ENCODE data around the gene ZBTB38.

Gene ZBTB38

DNA sequence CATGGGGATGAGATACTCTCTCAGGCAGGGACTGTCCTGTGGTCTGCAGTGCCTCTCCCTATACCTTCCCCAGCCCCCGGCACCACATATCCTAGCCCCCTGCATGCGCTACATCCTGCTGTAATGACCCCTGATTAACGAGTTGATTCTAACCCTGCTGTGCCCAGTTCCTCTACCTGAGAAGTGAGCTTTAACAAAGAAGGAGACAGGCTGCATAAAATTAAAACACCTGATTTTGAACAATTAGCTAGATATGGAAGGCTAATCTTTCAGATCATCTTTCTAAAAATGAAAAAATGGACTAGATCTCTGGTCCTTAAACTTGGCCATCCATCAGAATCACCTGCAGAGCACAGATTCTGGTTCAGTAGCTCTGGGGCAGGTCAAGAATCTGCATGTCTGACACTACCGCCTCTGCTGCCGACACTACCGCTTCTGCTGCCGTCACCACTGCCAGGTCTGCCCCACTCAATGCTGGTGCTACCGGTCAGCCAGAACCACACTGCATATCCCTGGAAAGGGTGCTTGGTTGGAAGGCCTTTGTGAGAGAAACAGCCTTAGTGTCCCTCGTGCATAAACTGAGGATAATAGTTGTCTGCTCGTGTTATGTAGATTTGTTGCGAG, 33.6 kb upstream of the ZBTB38 start:
- Histone ChIP-seq H2AFZ (ENCODE audit: low read depth, low read length) (no peak overlapping the region; the same call in 1 of the 2 replicates), H3K9me3 (ENCODE audit: insufficient read depth, low read length, severe bottlenecking) (no peaks in the 10 kb centered on the region), H3K4me2 (ENCODE audit: insufficient read depth, low read length) (no peak overlapping the region)

DNA sequence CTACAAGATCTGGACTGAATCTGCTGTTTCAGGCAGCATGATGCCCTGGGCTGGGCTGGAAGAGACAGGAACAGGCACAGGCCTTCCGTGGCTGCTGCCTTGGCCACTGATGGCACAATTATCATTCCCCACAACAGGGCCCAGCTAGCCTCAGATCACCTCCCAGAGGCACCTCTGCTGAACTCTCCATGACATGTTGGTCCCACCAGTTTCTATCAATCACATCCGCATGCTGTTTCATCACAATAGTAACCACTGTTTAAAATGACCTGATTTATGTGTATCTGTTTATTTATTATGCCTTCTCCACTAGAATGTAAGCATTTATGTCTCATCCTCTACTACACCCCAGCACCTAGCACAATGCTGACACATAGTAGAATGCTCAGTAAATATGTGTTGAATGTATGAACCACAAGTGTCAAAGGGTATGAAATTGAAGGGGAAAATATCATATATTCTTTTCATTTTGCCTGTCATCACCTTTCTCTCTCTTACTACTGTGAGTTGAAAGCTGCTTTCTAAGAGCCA, 32.7 kb upstream of the ZBTB38 start:
- Histone ChIP-seq H3K27me3 (ENCODE audit: insufficient read depth, low read length, poor library complexity) (no peaks in the 10 kb centered on the region), H3K9me3 (ENCODE audit: insufficient read depth, low read length, severe bottlenecking) (no peaks in the 10 kb centered on the region), H3K79me2 (ENCODE audit: insufficient read depth, low read length) (no peaks in the 10 kb centered on the region), H4K20me1 (ENCODE audit: insufficient read depth, low read length) (no peaks in the 10 kb centered on the region), H3K9ac (ENCODE audit: low read depth, low read length) (no peak overlapping the region), H3K36me3 (ENCODE audit: insufficient read depth, low read length) (no peaks in the 10 kb centered on the region), H3K4me2 (ENCODE audit: insufficient read depth, low read length) (no peak overlapping the region), H3K27ac (ENCODE audit: low read length) (no peak overlapping the region), H3K4me3 (ENCODE audit: low read depth in 1 of 2, low read length in 2 of 2) (no peak overlapping the region), H3K4me1 (ENCODE audit: insufficient read depth, low read length) (no peaks in the 10 kb centered on the region), H2AFZ (ENCODE audit: low read depth, low read length) (no peak overlapping the region)
- no peak for ATAC-seq (ENCODE audit: insufficient read depth, low read depth)
- TF ChIP-seq, protein P1, sequence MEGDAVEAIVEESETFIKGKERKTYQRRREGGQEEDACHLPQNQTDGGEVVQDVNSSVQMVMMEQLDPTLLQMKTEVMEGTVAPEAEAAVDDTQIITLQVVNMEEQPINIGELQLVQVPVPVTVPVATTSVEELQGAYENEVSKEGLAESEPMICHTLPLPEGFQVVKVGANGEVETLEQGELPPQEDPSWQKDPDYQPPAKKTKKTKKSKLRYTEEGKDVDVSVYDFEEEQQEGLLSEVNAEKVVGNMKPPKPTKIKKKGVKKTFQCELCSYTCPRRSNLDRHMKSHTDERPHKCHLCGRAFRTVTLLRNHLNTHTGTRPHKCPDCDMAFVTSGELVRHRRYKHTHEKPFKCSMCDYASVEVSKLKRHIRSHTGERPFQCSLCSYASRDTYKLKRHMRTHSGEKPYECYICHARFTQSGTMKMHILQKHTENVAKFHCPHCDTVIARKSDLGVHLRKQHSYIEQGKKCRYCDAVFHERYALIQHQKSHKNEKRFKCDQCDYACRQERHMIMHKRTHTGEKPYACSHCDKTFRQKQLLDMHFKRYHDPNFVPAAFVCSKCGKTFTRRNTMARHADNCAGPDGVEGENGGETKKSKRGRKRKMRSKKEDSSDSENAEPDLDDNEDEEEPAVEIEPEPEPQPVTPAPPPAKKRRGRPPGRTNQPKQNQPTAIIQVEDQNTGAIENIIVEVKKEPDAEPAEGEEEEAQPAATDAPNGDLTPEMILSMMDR (IDR thresholded peaks at IDR 0.05; ENCODE audit: borderline replicate concordance, extremely low read depth, low read length, poor library complexity, severe bottlenecking): no peak
- TF ChIP-seq EZH2 (IDR thresholded peaks at IDR 0.05; ENCODE audit: borderline replicate concordance, low read depth, low read length, severe bottlenecking): no peak
- DNase-seq: no peak

More for the DNA sequence above, 33.6 kb upstream of the ZBTB38 start:
- TF ChIP-seq, protein P1 (IDR thresholded peaks at IDR 0.05; ENCODE audit: borderline replicate concordance, extremely low read depth, low read length, poor library complexity, severe bottlenecking): no peak
- no peak for TF ChIP-seq EZH2 (IDR thresholded peaks at IDR 0.05; ENCODE audit: borderline replicate concordance, low read depth, low read length, severe bottlenecking)
- no peaks in the 10 kb centered on the region for H3K27me3 ChIP-seq (ENCODE audit: insufficient read depth, low read length, poor library complexity)
- no peaks in the 10 kb centered on the region for H3K36me3 ChIP-seq (ENCODE audit: insufficient read depth, low read length)
- H3K79me2 ChIP-seq (ENCODE audit: insufficient read depth, low read length): no peaks in the 10 kb centered on the region
- no peaks in the 10 kb centered on the region for H3K4me1 ChIP-seq (ENCODE audit: insufficient read depth, low read length)
- H4K20me1 ChIP-seq (ENCODE audit: insufficient read depth, low read length): no peaks in the 10 kb centered on the region
- DNase-seq (no peak), ATAC-seq (ENCODE audit: insufficient read depth, low read depth) (no peak)
- H3K9ac ChIP-seq (ENCODE audit: low read depth, low read length): no peak overlapping the region
- no peak overlapping the region for H3K27ac ChIP-seq (ENCODE audit: low read length)
- no peak overlapping the region for H3K4me3 ChIP-seq (ENCODE audit: low read depth in 1 of 2, low read length in 2 of 2)

DNA sequence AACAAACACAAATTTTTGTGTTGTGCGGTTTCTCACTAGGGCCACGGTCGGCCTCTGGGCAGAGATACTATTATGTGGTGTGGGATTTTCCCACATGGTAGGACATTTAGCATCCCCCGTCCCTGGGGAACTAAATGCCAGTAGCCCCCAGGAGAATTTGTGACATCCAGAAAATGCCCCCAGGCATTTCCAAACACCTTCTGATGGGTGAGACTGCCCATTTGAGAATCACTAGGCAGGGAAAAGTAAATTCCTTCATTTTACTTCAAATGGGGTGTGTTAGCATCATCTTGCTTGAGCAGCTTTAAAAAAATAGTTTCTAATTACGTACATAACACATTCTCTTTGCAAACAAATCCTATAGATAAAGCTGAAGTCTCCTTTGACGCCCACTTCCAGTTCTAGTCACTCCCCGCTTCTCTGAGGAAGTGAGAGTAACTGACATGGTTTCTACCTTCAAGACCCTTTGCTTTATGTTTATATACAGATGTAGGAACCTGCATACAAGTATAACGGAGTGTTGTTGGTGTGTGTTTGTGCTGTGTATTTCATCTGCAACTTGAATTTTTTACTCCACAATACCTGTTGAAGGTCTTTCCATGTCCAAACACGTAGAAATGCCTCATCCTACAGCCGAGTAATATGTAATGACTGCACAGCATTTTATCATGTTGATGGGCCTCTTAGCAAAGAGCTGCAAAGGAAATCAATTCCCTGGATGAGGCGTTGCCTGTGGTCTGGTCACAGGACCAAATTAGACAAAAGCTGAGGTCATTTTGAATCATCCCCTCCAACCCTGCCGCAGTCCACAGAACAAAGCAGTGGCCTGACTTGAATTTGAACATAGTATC, 31.4 kb upstream of the ZBTB38 start:
- H3K36me3 ChIP-seq (ENCODE audit: insufficient read depth, low read length): no peaks in the 10 kb centered on the region
- no peak overlapping the region for H3K9ac ChIP-seq (ENCODE audit: low read depth, low read length)
- no peak overlapping the region for H2AFZ ChIP-seq (ENCODE audit: low read depth, low read length)
- H3K79me2 ChIP-seq (ENCODE audit: insufficient read depth, low read length): no peaks in the 10 kb centered on the region
- H3K27me3 ChIP-seq (ENCODE audit: insufficient read depth, low read length, poor library complexity): no peaks in the 10 kb centered on the region
- no peak overlapping the region for H3K4me2 ChIP-seq (ENCODE audit: insufficient read depth, low read length)
- ATAC-seq (ENCODE audit: insufficient read depth, low read depth): no peak
- no peak overlapping the region for H3K27ac ChIP-seq (ENCODE audit: low read length)
- TF ChIP-seq, protein P1 (IDR thresholded peaks at IDR 0.05; ENCODE audit: borderline replicate concordance, extremely low read depth, low read length, poor library complexity, severe bottlenecking): no peak
- no peak for TF ChIP-seq EZH2 (IDR thresholded peaks at IDR 0.05; ENCODE audit: borderline replicate concordance, low read depth, low read length, severe bottlenecking)
- no peaks in the 10 kb centered on the region for H3K4me1 ChIP-seq (ENCODE audit: insufficient read depth, low read length)
- no peaks in the 10 kb centered on the region for H3K9me3 ChIP-seq (ENCODE audit: insufficient read depth, low read length, severe bottlenecking)
- H3K4me3 ChIP-seq (ENCODE audit: low read depth in 1 of 2, low read length in 2 of 2): no peak overlapping the region
- DNase-seq: no peak
- H4K20me1 ChIP-seq (ENCODE audit: insufficient read depth, low read length): no peaks in the 10 kb centered on the region
